Tibial nerve (tissue), 4 donors: ENCODE measurements around the gene LCN1. TPM values are rescaled to one million over a fixed set of nuclear protein-coding genes. Genes with fewer than 3 reads are reported as not detected.

Experiments
- DNase-seq, 2 donors: peaks; one replicate each; pipeline ENCODE4 v3.0.0-alpha.2; 2019; ENCODE audit warnings: low spot score in 2 of 2
- H3K27ac ChIP-seq, 4 donors: fragments of 200-600 bp; sonication (generic) in 3 of 4; one replicate each; pipeline ENCODE4 v1.5.1; 2017 to 2019; ENCODE audit warnings: mild to moderate bottlenecking in 1 of 4
- H3K27me3 ChIP-seq, 2 donors: fragments of 200-600 bp; sonication (generic) in 1 of 2; one replicate each; pipeline versions ENCODE4 v1.5.1 to v1.6.0; 2017 to 2019
- H3K36me3 ChIP-seq, 3 donors: fragments of 200-600 bp; sonication (generic); one replicate each; pipeline ENCODE4 v1.5.1; 2018 to 2019
- H3K4me1 ChIP-seq, 4 donors: fragments of 200-600 bp; sonication (generic) in 3 of 4; one replicate each; pipeline ENCODE4 v1.5.1; 2017 to 2019
- H3K4me3 ChIP-seq, 4 donors: fragments of 200-600 bp; sonication (generic) in 3 of 4; one replicate each; pipeline ENCODE4 v1.5.1; 2017 to 2019; ENCODE audit warnings: mild to moderate bottlenecking in 1 of 4, moderate library complexity in 1 of 4
- H3K9me3 ChIP-seq, 4 donors: fragments of 200-600 bp; sonication (generic) in 3 of 4; one replicate each; pipeline ENCODE4 v1.5.1; 2017 to 2019
- EP300 ChIP-seq, 2 donors: sonication (generic); formaldehyde crosslinking; IDR thresholded peaks; one replicate each; pipeline ENCODE4 v1.6.1; 2017; ENCODE audit warnings: antibody characterized with exemption in 2 of 2, mild to moderate bottlenecking in 1 of 2
- POLR2A ChIP-seq, 2 donors: fragments of 450-650 bp; IDR thresholded peaks; one replicate each; pipeline ENCODE4 v1.6.1; 2017; ENCODE audit warnings: antibody characterized with exemption in 2 of 2, mild to moderate bottlenecking in 2 of 2, moderate library complexity in 2 of 2
- WGBS, 2 donors: methylation state at CpG; one replicate each; pipeline ENCODE4 v1.1.5; 2018; 5-methylcytosine and 5-hydroxymethylcytosine counted together
- total RNA-seq, 4 donors: library from RNA; depleted of rRNA; stranded (reverse); fragments of >200 nt; gene quantifications; one replicate each; pipeline ENCODE4 v1.1.0, GENCODE V29; 2016
- TF ChIP-seq, protein P1 (sequence below), 5 experiments: fragments of 200-600 bp in 3 of 5; fragments of 450-650 bp in 2 of 5; sonication (generic) in 3 of 5; IDR thresholded peaks; one replicate each; pipeline ENCODE4 v1.5.1; 2016 to 2019; ENCODE audit warnings: antibody characterized with exemption in 5 of 5, mild to moderate bottlenecking in 3 of 5, moderate library complexity in 2 of 5

LCN1 gene
- total RNA-seq, 4 donors from 2014 or later = not detected

- Histone ChIP-seq H3K27ac (no peak overlapping the region), H3K4me1 (no peaks in the 10 kb centered on the region), H3K9me3 (peaks cover 0 to 44% (median 0%) of the 10 kb centered on the region in 4 donors), H3K27me3 (no peaks in the 10 kb centered on the region), H3K4me3 (no peak overlapping the region), H3K36me3 (no peaks in the 10 kb centered on the region)
- DNase-seq = no peak
- WGBS, 2 donors = 65 to 76% methylated on average over 10 to 11 of the region's 11 CpGs
- no peak for TF ChIP-seq POLR2A (IDR thresholded peaks at IDR 0.05)
Observed at GRCh38 chr9:135559606-135560005, 38.4 kb downstream of the LCN1 start.

GRCh38 chr9:135561391-135562234 lies 40.4 kb downstream of the LCN1 start, which contains the start of gene PAEP:
TSS of gene PAEP (plus strand) at chr9:135561756.
- no peaks in the 10 kb centered on the region for H3K36me3 ChIP-seq
- 80 to 84% methylated on average over 17 of the region's 20 CpGs for WGBS, 2 donors
- TF ChIP-seq, protein P1, sequence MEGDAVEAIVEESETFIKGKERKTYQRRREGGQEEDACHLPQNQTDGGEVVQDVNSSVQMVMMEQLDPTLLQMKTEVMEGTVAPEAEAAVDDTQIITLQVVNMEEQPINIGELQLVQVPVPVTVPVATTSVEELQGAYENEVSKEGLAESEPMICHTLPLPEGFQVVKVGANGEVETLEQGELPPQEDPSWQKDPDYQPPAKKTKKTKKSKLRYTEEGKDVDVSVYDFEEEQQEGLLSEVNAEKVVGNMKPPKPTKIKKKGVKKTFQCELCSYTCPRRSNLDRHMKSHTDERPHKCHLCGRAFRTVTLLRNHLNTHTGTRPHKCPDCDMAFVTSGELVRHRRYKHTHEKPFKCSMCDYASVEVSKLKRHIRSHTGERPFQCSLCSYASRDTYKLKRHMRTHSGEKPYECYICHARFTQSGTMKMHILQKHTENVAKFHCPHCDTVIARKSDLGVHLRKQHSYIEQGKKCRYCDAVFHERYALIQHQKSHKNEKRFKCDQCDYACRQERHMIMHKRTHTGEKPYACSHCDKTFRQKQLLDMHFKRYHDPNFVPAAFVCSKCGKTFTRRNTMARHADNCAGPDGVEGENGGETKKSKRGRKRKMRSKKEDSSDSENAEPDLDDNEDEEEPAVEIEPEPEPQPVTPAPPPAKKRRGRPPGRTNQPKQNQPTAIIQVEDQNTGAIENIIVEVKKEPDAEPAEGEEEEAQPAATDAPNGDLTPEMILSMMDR (IDR thresholded peaks at IDR 0.05) = no peak
- no peak for TF ChIP-seq EP300 (IDR thresholded peaks at IDR 0.05)
- TF ChIP-seq POLR2A (IDR thresholded peaks at IDR 0.05) = no peak
- H3K9me3 ChIP-seq = peaks cover 0 to 29% (median 0%) of the 10 kb centered on the region in 4 donors
- no peaks in the 10 kb centered on the region for H3K4me1 ChIP-seq
- H3K27me3 ChIP-seq = no peaks in the 10 kb centered on the region
- H3K27ac ChIP-seq = no peak within 1 kb of the TSS
- no peak for DNase-seq
- no peak within 1 kb of the TSS for H3K4me3 ChIP-seq

DNA sequence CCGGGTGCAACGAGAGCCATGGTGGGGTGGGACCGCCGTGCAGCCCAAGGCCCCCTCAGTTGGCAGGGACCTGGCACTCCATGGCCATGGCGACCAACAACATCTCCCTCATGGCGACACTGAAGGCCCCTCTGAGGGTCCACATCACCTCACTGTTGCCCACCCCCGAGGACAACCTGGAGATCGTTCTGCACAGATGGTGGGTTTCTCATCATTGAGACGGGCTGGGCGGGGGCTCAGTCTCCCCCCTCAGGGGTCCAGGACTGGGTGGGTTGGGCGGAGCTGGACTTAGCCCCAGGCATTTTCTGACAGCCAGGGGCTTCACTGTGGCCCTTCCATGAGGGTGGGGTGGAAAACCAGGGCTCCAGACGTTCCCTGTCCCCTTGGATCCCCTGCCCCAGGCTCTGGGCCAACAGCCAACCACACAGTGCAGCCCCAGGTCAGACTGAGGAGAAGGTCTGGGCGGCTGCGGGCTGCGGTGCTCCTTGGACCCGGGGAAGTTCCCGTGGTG lies 41.0 kb downstream of the LCN1 start:
- H3K4me1 ChIP-seq = no peaks in the 10 kb centered on the region
- 82 to 88% methylated on average over 9 to 17 of the region's 17 CpGs for WGBS, 2 donors
- no peak overlapping the region for H3K27ac ChIP-seq
- H3K9me3 ChIP-seq = peaks cover 0 to 23% (median 0%) of the 10 kb centered on the region in 4 donors
- no peak overlapping the region for H3K4me3 ChIP-seq
- no peaks in the 10 kb centered on the region for H3K36me3 ChIP-seq
- TF ChIP-seq EP300 (IDR thresholded peaks at IDR 0.05) = no peak
- TF ChIP-seq, protein P1 (IDR thresholded peaks at IDR 0.05) = no peak
- no peak for TF ChIP-seq POLR2A (IDR thresholded peaks at IDR 0.05)
- DNase-seq = no peak
- H3K27me3 ChIP-seq = no peaks in the 10 kb centered on the region

DNA sequence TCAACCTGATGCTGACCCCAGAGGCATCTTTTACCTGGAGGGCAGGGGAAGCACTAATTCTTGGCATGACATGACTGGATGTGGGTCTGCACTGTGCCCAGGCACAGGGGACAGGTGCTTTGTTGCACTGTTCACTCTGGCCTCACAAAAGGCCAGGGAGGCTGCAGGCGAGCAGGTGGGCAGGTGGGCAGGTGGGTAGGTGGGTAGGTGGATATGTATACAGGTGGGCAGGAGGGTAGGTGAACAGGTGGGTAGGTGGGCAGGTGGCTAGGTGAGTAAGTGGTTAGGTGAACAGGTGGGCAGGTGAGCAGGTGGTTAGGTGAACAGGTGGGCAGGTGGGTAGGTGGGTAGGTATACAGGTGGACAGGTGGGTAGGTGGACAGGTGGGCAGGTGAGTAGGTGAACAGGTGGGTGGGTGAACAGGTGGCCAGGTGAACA lies 41.8 kb downstream of the LCN1 start:
- no peak for DNase-seq

DNA sequence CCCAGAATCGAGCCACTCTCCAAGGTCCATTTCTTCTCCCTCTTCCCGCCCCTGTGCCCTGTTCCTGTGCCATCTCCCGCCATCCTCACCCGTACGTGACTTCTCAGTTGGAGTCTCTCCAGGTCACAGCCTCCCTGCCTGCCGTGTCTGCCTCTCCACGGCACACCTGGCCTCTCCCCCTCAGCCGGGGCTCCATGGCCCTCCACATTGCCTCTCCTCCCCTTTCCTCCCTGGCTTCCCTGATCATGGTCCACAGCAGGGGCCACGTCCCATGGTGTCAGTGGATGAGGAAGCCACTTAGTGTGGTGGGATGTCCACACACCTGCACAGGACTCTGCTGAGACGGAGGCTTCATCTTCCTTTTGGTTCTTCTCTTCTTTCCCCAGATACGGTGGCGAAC lies 42.6 kb downstream of the LCN1 start:
- Histone ChIP-seq H3K27ac (no peak overlapping the region), H3K4me1 (no peaks in the 10 kb centered on the region), H3K9me3 (peaks cover 0 to 16% (median 0%) of the 10 kb centered on the region in 4 donors), H3K27me3 (no peaks in the 10 kb centered on the region), H3K36me3 (no peaks in the 10 kb centered on the region), H3K4me3 (no peak overlapping the region)
- no peak for TF ChIP-seq EP300 (IDR thresholded peaks at IDR 0.05)
- no peak for TF ChIP-seq POLR2A (IDR thresholded peaks at IDR 0.05)
- TF ChIP-seq, protein P1 (IDR thresholded peaks at IDR 0.05) = no peak
- DNase-seq = no peak
- 78 to 84% methylated on average over 12 of the region's 12 CpGs for WGBS, 2 donors

More for the DNA sequence above, 41.8 kb downstream of the LCN1 start:
- WGBS, 2 donors = 71 to 88% methylated on average over 1 of the region's 1 CpG
- H3K27me3 ChIP-seq = no peaks in the 10 kb centered on the region
- no peaks in the 10 kb centered on the region for H3K4me1 ChIP-seq
- TF ChIP-seq, protein P1 (IDR thresholded peaks at IDR 0.05) = no peak
- H3K27ac ChIP-seq = no peak overlapping the region
- H3K4me3 ChIP-seq = no peak overlapping the region
- H3K9me3 ChIP-seq = peaks cover 0 to 15% (median 0%) of the 10 kb centered on the region in 4 donors
- H3K36me3 ChIP-seq = no peaks in the 10 kb centered on the region
